Measurements from ENCODE around the gene BRD8.

DNA sequence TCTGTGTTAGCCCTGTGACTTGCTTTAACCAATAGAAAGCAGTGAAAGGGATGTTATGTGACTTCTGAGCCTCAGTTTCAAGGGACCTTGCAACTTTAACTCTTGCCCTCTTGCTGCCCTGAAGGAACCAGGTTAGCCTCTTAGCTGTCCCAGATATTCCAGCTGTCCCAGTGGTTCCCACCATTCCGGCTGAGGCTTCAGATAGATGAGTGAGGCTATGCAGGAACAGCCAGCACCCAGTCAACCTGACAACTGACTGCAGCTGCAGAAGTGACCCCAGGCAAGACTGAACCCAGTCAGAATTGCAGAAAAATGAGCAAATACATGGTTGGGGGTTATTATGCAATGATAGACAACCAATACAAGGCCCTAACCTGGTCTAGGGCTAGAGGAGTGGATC, 45.1 kb upstream of the BRD8 start:
- no peak for TF ChIP-seq EZH2 (IDR thresholded peaks at IDR 0.05)
- TF ChIP-seq POLR2AphosphoS5 (IDR thresholded peaks at IDR 0.05; ENCODE audit: borderline replicate concordance, low read depth, low read length) = no peak
- no peak for TF ChIP-seq FOXP2 (optimal IDR thresholded peaks at IDR 0.05; ENCODE audit: control extremely low read depth, extremely low read length, insufficient read depth)
